Lung (tissue), 12 donors: ENCODE results near the gene PC. TPM values are rescaled to one million over a fixed set of nuclear protein-coding genes. Genes with fewer than 3 reads are reported as not detected.
A peak's percentile ranks its signal among the peaks of the same experiment; 100 is the strongest.

Experiments used
- ATAC-seq: fragments of 200-7000 bp; cut with Tn5 transposase; one replicate; pipeline ENCODE4 v1.9.1; 2020; ENCODE audit warnings: moderate number of reproducible peaks; ENCODE audit not compliant: insufficient read depth, low FRiP score
- DNase-seq, 3 donors: peaks; one replicate each; pipeline ENCODE4 v3.0.0-alpha.2; 2013 to 2017
- H3K27ac ChIP-seq, 2 donors: one replicate each; pipeline ENCODE4 v1.5.1; 2013; ENCODE audit warnings: mild to moderate bottlenecking in 2 of 2, moderate library complexity in 2 of 2, control low read depth in 1 of 2, inconsistent platforms in 1 of 2, low read depth in 1 of 2, low read length in 1 of 2
- H3K27me3 ChIP-seq, 3 donors: one replicate each; pipeline ENCODE4 v1.5.1; 2013; ENCODE audit warnings: low read length in 2 of 3; ENCODE audit not compliant: control insufficient read depth in 3 of 3, insufficient read depth in 3 of 3
- H3K36me3 ChIP-seq, 4 donors: one replicate each; pipeline ENCODE4 v1.5.1; 2013; ENCODE audit warnings: low read length in 4 of 4, mild to moderate bottlenecking in 1 of 4, moderate library complexity in 1 of 4; ENCODE audit not compliant: control insufficient read depth in 4 of 4, insufficient read depth in 4 of 4
- H3K4me1 ChIP-seq, 5 donors: one replicate each; pipeline ENCODE4 v1.5.1; 2013; ENCODE audit warnings: low read length in 5 of 5, mild to moderate bottlenecking in 2 of 5, moderate library complexity in 1 of 5; ENCODE audit not compliant: control insufficient read depth in 5 of 5, insufficient read depth in 5 of 5
- H3K4me3 ChIP-seq: one replicate; pipeline ENCODE4 v1.5.1; 2013; ENCODE audit warnings: mild to moderate bottlenecking, control low read depth, moderate library complexity
- H3K9ac ChIP-seq, 2 donors: one replicate each; pipeline ENCODE4 v1.5.1; 2013; ENCODE audit warnings: low read length in 2 of 2, control low read depth in 1 of 2; ENCODE audit not compliant: insufficient read depth in 1 of 2
- H3K9me3 ChIP-seq, 4 donors: one replicate each; pipeline ENCODE4 v1.5.1; 2013; ENCODE audit warnings: low read length in 3 of 4, mild to moderate bottlenecking in 1 of 4, moderate library complexity in 1 of 4; ENCODE audit not compliant: control insufficient read depth in 4 of 4, insufficient read depth in 3 of 4
- WGBS, 2 donors: extraction: QIAGEN DNeasy Blood & Tissue Kit; methylation state at CpG; one replicate each; pipeline ENCODE4 v1.1.7; 2013; 5-methylcytosine and 5-hydroxymethylcytosine counted together
- polyA plus RNA-seq, 2 donors: library from polyadenylated mRNA; stranded (reverse); fragments of 200-250 nt; gene quantifications; one replicate each; pipeline ENCODE4 v1.2.1, GENCODE V29; 2013
- total RNA-seq, 2 donors: library from RNA; depleted of rRNA in 1 of 2; stranded (reverse); fragments of >200 nt in 1 of 2; gene quantifications; one replicate each; pipeline ENCODE4 v1.2.1, GENCODE V29; 2014 to 2021
- TF ChIP-seq, protein P1 (sequence below): IDR thresholded peaks from 2 replicates; pipeline ENCODE4 v1.5.1; 2012; ENCODE audit warnings: mild to moderate bottlenecking; ENCODE audit errors: control extremely low read depth, extremely low read depth
- donor health status: control.
- donor health status: control.
- donor health status: Bipolar disorder and iron deficiency.
- donor health status: healthy.
- donor health status: DM: yes; HTN: yes; CAD: no.

The PC gene
- total and polyA plus RNA-seq, 4 donors, result 5.5 to 32.5 (median 12.0) TPM

DNA sequence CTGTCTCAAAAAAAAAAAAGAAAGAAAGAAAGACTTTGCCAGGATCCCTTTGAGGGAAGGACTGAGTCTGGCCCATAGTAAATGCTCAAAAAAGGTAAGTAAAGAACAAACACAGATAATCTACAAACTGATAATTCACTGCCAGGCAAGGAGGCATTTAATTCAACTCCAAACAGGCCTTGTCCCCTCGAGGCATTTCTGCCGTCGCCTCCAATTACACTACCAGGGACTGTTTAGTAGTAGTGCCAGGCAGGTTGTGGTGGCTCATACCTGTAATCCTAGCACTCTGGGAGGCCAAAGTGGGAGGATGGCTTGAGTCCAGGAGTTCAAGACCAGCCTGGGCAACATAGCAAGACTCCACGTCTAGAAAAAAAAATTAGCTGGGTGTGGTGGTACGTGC lies 43.7 kb downstream of the PC start:
- Histone ChIP-seq H3K9me3 (no peaks in the 10 kb centered on the region), H3K36me3 (no peaks in the 10 kb centered on the region), H3K4me3 (no peak overlapping the region), H3K27ac (no peak overlapping the region), H3K27me3 (no peaks in the 10 kb centered on the region), H3K9ac (no peak overlapping the region), H3K4me1 (peaks cover 0 to 10% (median 0%) of the 10 kb centered on the region in 5 donors)
- 91 to 93% methylated on average over 5 of the region's 5 CpGs for WGBS, 2 donors
- TF ChIP-seq, protein P1, sequence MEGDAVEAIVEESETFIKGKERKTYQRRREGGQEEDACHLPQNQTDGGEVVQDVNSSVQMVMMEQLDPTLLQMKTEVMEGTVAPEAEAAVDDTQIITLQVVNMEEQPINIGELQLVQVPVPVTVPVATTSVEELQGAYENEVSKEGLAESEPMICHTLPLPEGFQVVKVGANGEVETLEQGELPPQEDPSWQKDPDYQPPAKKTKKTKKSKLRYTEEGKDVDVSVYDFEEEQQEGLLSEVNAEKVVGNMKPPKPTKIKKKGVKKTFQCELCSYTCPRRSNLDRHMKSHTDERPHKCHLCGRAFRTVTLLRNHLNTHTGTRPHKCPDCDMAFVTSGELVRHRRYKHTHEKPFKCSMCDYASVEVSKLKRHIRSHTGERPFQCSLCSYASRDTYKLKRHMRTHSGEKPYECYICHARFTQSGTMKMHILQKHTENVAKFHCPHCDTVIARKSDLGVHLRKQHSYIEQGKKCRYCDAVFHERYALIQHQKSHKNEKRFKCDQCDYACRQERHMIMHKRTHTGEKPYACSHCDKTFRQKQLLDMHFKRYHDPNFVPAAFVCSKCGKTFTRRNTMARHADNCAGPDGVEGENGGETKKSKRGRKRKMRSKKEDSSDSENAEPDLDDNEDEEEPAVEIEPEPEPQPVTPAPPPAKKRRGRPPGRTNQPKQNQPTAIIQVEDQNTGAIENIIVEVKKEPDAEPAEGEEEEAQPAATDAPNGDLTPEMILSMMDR, result no peak
- DNase-seq (no peak), ATAC-seq (no peak)

DNA sequence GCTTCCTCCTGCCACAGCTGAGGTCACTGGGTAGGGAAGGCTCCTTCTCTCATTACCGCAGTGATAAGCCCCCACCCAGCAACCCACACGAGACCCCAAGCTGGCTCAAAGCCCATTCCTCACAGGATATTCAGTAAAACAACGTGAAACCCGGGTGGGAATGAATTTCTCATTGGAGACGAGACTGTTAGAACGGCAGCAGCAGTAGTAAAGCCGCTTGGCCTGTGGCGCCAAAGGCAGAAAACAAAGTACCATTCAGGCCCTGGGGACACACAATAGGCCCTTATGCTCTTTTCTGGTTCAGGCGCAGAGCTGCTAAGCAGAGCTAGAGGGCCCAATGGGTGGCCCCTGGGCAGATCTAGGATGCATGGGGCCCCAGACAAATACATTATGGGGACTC lies 45.3 kb downstream of the PC start:
- Histone ChIP-seq H3K27me3 (no peaks in the 10 kb centered on the region), H3K9me3 (no peaks in the 10 kb centered on the region), H3K36me3 (no peaks in the 10 kb centered on the region), H3K4me3 (no peak overlapping the region), H3K4me1 (peaks cover 0 to 10% (median 0%) of the 10 kb centered on the region in 5 donors), H3K27ac (no peak overlapping the region), H3K9ac (no peak overlapping the region)
- whole genome bisulfite sequencing, 2 donors, result 78 to 79% methylated on average over 9 of the region's 9 CpGs
- DNase-seq (peak in 1 of 3 donors; percentile 37), ATAC-seq (no peak)
- TF ChIP-seq, protein P1, result no peak

DNA sequence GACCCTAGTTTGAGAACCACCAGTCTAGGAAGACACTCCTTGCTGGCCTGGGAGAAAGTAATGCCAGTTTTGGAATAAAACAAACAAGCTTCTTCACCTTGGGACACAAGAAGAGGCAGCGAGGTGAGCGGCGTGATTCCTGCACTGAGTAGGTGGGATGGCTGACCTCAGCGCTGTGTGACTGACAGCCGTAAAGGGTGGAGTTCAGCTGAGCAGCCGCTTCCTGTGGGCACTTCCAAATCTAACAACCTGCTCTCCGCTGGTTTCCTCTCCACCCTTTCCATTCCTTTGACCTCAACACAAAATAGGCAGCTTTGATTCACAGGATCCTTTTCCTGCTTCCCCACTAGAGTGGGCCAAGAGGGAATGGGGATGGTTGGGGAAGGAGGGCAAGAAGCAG lies 45.8 kb downstream of the PC start:
- no peak overlapping the region for H3K9ac ChIP-seq
- ATAC-seq (no peak), DNase-seq (peak in 1 of 3 donors; percentile 34)
- H3K27me3 ChIP-seq, result no peaks in the 10 kb centered on the region
- no peak overlapping the region for H3K4me3 ChIP-seq
- H3K9me3 ChIP-seq, result no peaks in the 10 kb centered on the region
- no peaks in the 10 kb centered on the region for H3K36me3 ChIP-seq
- H3K27ac ChIP-seq, result no peak overlapping the region
- H3K4me1 ChIP-seq, result peaks cover 0 to 10% (median 0%) of the 10 kb centered on the region in 5 donors
- TF ChIP-seq, protein P1, result no peak
- WGBS, 2 donors, result 82 to 85% methylated on average over 7 of the region's 7 CpGs

DNA sequence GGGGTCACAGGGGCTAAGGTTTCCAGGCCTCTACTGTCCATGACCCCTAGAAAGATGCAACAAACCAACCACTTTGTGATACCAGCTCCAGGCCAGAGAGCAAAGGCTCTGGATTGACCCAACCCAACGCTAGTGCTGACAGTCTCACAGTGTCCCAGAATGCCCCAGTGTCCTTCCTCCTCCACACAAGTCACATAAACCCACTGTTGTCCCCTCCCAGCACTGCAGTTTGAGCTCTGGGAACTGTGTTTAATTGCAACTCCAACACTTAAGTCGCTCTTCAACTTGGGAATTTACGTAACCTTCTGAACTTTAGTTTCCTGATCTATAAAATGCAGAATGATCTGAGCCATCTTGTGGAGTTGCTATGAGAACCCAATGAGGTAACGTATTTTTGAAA lies 47.5 kb downstream of the PC start:
- peaks cover 0 to 16% (median 10%) of the 10 kb centered on the region in 5 donors for H3K4me1 ChIP-seq
- no peak overlapping the region for H3K9ac ChIP-seq
- H3K4me3 ChIP-seq, result no peak overlapping the region
- H3K27ac ChIP-seq, result no peak overlapping the region
- WGBS, 2 donors, result 76 to 84% methylated on average over 4 of the region's 4 CpGs
- DNase-seq (no peak), ATAC-seq (no peak)
- H3K36me3 ChIP-seq, result no peaks in the 10 kb centered on the region
- H3K27me3 ChIP-seq, result no peaks in the 10 kb centered on the region
- no peaks in the 10 kb centered on the region for H3K9me3 ChIP-seq
- TF ChIP-seq, protein P1, result no peak
